Testis (tissue), 2 donors: ENCODE results near the gene SAMD4B.

Experiments used
- POLR2A ChIP-seq: fragments of 450-650 bp; IDR thresholded peaks from one replicate; pipeline ENCODE4 v1.6.1; 2017; ENCODE audit warnings: antibody characterized with exemption, mild to moderate bottlenecking, moderate library complexity
- TF ChIP-seq, protein P1 (sequence below), 3 experiments: fragments of 450-650 bp in 2 of 3; fragments of 200-600 bp in 1 of 3; sonication (generic) in 1 of 3; IDR thresholded peaks; one replicate each; pipeline ENCODE4 v1.5.1; 2016 to 2019; ENCODE audit warnings: antibody characterized with exemption in 3 of 3, mild to moderate bottlenecking in 2 of 3, moderate library complexity in 1 of 3

DNA sequence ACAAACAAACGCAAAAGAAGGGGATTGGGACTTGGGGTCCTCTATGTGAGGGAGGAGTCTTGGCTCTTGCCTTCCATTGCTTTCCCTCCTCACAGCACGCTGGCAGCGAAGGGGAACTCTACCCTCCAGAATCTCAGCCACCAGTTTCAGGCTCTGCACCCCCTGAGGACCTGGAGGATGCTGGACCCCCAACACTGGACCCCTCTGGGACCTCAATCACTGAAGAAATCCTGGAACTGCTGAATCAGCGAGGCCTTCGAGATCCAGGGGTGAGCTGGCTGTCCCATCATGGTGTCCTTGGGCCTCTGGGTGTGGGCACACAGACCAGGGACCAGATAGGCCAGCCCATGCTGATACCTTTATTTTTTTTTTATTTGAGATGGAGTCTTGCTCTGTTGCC is 79.8 kb downstream of the SAMD4B start:
- no peak for TF ChIP-seq POLR2A
- TF ChIP-seq, protein P1, sequence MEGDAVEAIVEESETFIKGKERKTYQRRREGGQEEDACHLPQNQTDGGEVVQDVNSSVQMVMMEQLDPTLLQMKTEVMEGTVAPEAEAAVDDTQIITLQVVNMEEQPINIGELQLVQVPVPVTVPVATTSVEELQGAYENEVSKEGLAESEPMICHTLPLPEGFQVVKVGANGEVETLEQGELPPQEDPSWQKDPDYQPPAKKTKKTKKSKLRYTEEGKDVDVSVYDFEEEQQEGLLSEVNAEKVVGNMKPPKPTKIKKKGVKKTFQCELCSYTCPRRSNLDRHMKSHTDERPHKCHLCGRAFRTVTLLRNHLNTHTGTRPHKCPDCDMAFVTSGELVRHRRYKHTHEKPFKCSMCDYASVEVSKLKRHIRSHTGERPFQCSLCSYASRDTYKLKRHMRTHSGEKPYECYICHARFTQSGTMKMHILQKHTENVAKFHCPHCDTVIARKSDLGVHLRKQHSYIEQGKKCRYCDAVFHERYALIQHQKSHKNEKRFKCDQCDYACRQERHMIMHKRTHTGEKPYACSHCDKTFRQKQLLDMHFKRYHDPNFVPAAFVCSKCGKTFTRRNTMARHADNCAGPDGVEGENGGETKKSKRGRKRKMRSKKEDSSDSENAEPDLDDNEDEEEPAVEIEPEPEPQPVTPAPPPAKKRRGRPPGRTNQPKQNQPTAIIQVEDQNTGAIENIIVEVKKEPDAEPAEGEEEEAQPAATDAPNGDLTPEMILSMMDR (IDR thresholded peaks at IDR 0.05) = no peak
